HEK293 (cell line): Measurements from ENCODE around the gene OR2F2.

Experiments used
- ATF2 ChIP-seq: fragments of 450-650 bp; formaldehyde crosslinking; IDR thresholded peaks from 2 replicates; pipeline ENCODE4 v1.5.1; 2016; ENCODE audit warnings: missing biosample characterization, missing genetic modification characterization, low read depth
- GLIS1 ChIP-seq: fragments of 450-650 bp; formaldehyde crosslinking; IDR thresholded peaks from 2 replicates; pipeline ENCODE4 v1.5.1; 2016; ENCODE audit warnings: missing biosample characterization, missing genetic modification characterization
- ZEB2 ChIP-seq: fragments of 450-650 bp; formaldehyde crosslinking; IDR thresholded peaks from 2 replicates; pipeline ENCODE4 v1.5.1; 2016; ENCODE audit warnings: missing biosample characterization, missing genetic modification characterization
- ZNF138 ChIP-seq: fragments of 450-650 bp; formaldehyde crosslinking; IDR thresholded peaks from 2 replicates; pipeline ENCODE4 v1.5.1; 2016; ENCODE audit warnings: missing biosample characterization, missing genetic modification characterization, borderline replicate concordance

GRCh38 chr7:143954544-143954943, 19.5 kb downstream of the OR2F2 start, which contains the start of gene OR2F1:
- TF ChIP-seq GLIS1, result no peak
- no peak for TF ChIP-seq ZEB2 (tag by site-specific recombination)
- no peak for TF ChIP-seq ATF2 (tag by site-specific recombination)
- TF ChIP-seq ZNF138 (tag by site-specific recombination), result no peak
